ENCODE data around the gene NEGR1.
A peak's percentile ranks its signal among the peaks of the same experiment; 100 is the strongest.

Gene NEGR1

DNA sequence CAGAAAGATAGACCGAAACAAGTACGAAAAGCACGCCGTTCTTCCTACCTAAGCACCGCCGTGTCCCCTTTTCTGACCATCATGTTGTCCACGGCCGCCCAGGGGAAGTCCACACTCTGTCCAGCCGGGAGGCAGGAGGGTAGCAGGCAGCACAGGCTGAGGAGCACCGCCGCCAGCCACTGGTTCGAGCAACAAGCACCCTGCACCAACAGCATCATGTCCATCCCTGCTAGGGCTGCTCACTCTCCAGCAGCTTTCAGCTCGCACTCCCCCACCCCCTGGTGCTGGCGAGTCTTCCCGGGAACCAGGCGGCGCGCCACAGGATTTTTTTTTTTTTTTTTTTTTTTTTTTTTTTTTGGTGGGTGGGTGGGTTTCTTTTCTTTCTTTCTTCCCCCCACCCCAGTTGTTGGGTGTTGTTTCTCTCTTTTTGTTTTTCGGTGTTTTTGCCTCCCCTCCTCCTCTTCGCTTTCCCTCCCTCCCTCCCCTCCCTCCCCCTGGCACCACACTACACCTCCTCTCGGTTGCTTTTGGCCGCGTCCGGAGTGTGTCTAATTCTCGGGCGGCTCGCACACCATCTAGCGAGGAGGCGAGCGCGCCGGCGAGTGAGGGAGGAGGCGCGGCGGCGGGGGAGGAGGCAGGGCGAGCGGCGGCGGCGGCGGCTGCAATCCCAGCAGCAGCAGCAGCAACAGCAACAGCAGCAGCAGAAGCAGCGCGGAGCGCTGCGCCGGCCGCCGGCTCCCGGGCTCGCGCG is at the start of gene NEGR1:
TSS of gene NEGR1 (minus strand) at position 269 of the 751 bp plus-strand sequence.
- Histone ChIP-seq H3K4me3 (ENCODE audit: low read depth, low read length) (peak within 1 kb of the TSS; percentile 99), H3K9me3 (ENCODE audit: severe bottlenecking) (no peaks in the 10 kb centered on the region), H3K27ac (peak within 1 kb of the TSS; percentile 73), H3K27me3 (ENCODE audit: insufficient read depth, low read depth, severe bottlenecking) (no peaks in the 10 kb centered on the region), H3K36me3 (no peaks in the 10 kb centered on the region)
- TF ChIP-seq, protein P1, sequence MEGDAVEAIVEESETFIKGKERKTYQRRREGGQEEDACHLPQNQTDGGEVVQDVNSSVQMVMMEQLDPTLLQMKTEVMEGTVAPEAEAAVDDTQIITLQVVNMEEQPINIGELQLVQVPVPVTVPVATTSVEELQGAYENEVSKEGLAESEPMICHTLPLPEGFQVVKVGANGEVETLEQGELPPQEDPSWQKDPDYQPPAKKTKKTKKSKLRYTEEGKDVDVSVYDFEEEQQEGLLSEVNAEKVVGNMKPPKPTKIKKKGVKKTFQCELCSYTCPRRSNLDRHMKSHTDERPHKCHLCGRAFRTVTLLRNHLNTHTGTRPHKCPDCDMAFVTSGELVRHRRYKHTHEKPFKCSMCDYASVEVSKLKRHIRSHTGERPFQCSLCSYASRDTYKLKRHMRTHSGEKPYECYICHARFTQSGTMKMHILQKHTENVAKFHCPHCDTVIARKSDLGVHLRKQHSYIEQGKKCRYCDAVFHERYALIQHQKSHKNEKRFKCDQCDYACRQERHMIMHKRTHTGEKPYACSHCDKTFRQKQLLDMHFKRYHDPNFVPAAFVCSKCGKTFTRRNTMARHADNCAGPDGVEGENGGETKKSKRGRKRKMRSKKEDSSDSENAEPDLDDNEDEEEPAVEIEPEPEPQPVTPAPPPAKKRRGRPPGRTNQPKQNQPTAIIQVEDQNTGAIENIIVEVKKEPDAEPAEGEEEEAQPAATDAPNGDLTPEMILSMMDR (IDR thresholded peaks at IDR 0.05; ENCODE audit: low read depth, low read length), result no peak
- DNase-seq, result peak; percentile 87

DNA sequence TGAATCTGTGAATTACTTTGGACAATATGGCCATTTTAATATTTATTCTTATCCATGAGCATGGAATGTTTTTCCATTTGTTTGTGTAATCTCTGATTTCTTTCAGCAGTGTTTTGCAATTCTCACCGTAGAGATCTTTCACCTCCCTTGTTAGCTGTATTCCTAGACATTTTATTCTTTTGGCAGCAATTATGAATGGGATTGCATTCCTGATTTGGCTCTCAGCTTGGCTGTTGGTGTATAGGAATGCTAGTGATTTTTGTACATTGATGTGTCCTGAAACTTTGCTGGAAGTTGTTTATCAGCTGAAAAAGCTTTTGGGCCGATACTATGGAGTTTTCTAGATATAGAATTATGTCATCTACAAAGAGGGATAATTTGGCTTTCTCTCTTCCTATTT is 44.2 kb upstream of the NEGR1 start:
- no peak overlapping the region for H3K4me3 ChIP-seq (ENCODE audit: low read depth, low read length)
- TF ChIP-seq, protein P1 (IDR thresholded peaks at IDR 0.05; ENCODE audit: low read depth, low read length), result no peak
- H3K27me3 ChIP-seq (ENCODE audit: insufficient read depth, low read depth, severe bottlenecking), result no peaks in the 10 kb centered on the region
- H3K36me3 ChIP-seq, result no peaks in the 10 kb centered on the region
- H3K9me3 ChIP-seq (ENCODE audit: severe bottlenecking), result no peaks in the 10 kb centered on the region
- no peak overlapping the region for H3K27ac ChIP-seq
- DNase-seq, result no peak

DNA sequence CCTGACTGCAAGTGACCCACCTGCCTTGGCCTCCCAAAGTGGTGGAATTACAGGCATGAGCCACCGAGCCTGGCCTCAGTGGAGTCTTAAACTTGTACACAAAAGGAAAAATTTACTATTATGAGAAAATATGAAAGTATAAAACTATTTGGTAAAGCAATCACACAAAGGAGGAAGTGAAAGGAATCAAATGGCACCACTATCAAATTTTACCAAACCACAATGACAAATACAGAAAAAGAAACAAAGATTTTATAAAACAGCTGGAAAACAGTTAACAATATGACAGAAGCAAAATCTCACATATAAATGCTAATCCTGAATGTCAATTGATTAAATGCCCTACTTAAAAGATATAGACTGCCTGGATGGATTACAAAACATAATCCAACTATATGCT is 42.1 kb upstream of the NEGR1 start:
- no peaks in the 10 kb centered on the region for H3K9me3 ChIP-seq (ENCODE audit: severe bottlenecking)
- TF ChIP-seq, protein P1 (IDR thresholded peaks at IDR 0.05; ENCODE audit: low read depth, low read length), result no peak
- no peak overlapping the region for H3K4me3 ChIP-seq (ENCODE audit: low read depth, low read length)
- DNase-seq, result no peak
- H3K36me3 ChIP-seq, result no peaks in the 10 kb centered on the region
- H3K27me3 ChIP-seq (ENCODE audit: insufficient read depth, low read depth, severe bottlenecking), result no peaks in the 10 kb centered on the region
- H3K27ac ChIP-seq, result no peak overlapping the region

DNA sequence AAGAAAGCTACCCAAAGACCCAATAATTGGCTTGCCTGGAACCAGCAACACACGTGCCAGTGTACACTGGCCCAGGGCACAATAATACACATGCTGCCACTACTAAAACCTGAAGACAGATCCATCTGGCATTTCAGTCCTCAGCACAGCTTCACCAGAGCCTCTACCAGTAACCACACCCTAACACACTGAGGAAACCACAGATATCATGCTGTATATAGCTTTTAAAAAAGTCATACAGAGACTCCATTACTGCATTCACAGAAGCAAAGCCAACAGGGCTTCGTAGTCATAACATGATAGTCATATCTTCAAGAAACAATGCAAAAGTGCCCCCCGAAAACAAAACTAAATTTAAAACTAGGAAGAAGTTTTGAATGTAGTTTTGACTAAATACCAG is 40.6 kb upstream of the NEGR1 start:
- TF ChIP-seq, protein P1 (IDR thresholded peaks at IDR 0.05; ENCODE audit: low read depth, low read length), result no peak
- no peak for DNase-seq
- H3K36me3 ChIP-seq, result no peaks in the 10 kb centered on the region
- H3K27ac ChIP-seq, result no peak overlapping the region
- H3K4me3 ChIP-seq (ENCODE audit: low read depth, low read length), result no peak overlapping the region
- H3K9me3 ChIP-seq (ENCODE audit: severe bottlenecking), result no peaks in the 10 kb centered on the region
- H3K27me3 ChIP-seq (ENCODE audit: insufficient read depth, low read depth, severe bottlenecking), result no peaks in the 10 kb centered on the region

DNA sequence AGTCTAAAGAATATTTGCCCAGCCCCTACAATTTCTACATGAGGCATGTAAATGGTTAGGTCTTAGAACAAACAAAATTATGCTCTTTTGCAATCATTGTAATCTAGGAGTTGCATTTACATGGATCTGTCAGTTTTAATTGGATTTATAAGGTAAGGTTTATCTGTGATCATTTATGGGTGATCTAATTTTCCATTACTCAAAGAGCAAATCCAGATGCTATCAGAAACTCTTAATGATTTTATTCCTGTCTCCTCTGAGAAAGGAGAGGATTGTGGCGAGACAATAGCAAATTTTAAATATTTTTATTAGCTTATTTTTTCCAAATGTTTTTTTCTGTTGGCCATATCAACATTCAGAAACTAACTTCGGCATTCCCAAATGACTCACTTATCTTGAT is 14.2 kb upstream of the NEGR1 start:
- TF ChIP-seq, protein P1 (IDR thresholded peaks at IDR 0.05; ENCODE audit: low read depth, low read length), result no peak
- no peak for DNase-seq
- H3K27ac ChIP-seq, result no peak overlapping the region
- H3K27me3 ChIP-seq (ENCODE audit: insufficient read depth, low read depth, severe bottlenecking), result no peaks in the 10 kb centered on the region
- H3K4me3 ChIP-seq (ENCODE audit: low read depth, low read length), result no peak overlapping the region
- no peaks in the 10 kb centered on the region for H3K9me3 ChIP-seq (ENCODE audit: severe bottlenecking)
- no peaks in the 10 kb centered on the region for H3K36me3 ChIP-seq

DNA sequence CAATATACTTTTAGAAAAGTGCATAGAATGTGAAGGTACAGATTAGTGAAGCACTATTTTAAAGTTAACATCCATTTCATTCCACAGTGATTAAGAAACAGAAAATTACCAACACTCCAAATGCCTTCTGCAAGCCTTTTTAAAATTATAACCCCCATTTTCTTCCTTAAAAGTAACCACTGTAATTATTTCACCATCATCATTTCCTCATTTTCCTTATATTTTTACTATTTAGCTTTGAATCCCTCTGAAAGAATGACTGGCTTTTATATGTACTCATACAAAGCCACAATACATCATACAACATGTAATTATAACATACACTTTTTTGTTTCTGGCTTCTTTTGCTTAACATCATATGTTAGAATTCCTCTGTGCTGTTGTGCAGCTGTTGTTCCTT is 6.5 kb upstream of the NEGR1 start:
- TF ChIP-seq, protein P1 (IDR thresholded peaks at IDR 0.05; ENCODE audit: low read depth, low read length), result no peak
- no peak overlapping the region for H3K27ac ChIP-seq

More for the DNA sequence above, 6.5 kb upstream of the NEGR1 start:
- H3K27me3 ChIP-seq (ENCODE audit: insufficient read depth, low read depth, severe bottlenecking), result no peaks in the 10 kb centered on the region
- no peaks in the 10 kb centered on the region for H3K36me3 ChIP-seq
- no peaks in the 10 kb centered on the region for H3K9me3 ChIP-seq (ENCODE audit: severe bottlenecking)
- H3K4me3 ChIP-seq (ENCODE audit: low read depth, low read length), result no peak overlapping the region
- no peak for DNase-seq

Measured in WERI-Rb-1 (cell line).